GM12892 (cell line): ENCODE data around the gene TMEM120A.
A peak's percentile ranks its signal among the peaks of the same experiment; 100 is the strongest.

Experiments
- DNase-seq: peaks from one replicate; pipeline ENCODE4 v3.0.0; 2011; ENCODE audit not compliant: insufficient read length
- FAIRE-seq: peaks from 2 replicates; lab custom pipeline; 2011; peaks lifted over from hg19 to GRCh38; lab: Jason Lieb, UNC
- POLR2A ChIP-seq: IDR thresholded peaks from 2 replicates; pipeline ENCODE4 v1.6.1; 2011; ENCODE audit warnings: low read depth, low read length, control low read depth
- POLR2AphosphoS5 ChIP-seq: IDR thresholded peaks from 2 replicates; pipeline ENCODE4 v1.6.1; 2011; ENCODE audit warnings: low read depth, low read length, control low read depth
- TAF1 ChIP-seq: IDR thresholded peaks from 2 replicates; pipeline ENCODE4 v1.6.1; 2011; ENCODE audit warnings: low read depth, mild to moderate bottlenecking, control low read depth, low read length, borderline replicate concordance

TMEM120A gene

DNA sequence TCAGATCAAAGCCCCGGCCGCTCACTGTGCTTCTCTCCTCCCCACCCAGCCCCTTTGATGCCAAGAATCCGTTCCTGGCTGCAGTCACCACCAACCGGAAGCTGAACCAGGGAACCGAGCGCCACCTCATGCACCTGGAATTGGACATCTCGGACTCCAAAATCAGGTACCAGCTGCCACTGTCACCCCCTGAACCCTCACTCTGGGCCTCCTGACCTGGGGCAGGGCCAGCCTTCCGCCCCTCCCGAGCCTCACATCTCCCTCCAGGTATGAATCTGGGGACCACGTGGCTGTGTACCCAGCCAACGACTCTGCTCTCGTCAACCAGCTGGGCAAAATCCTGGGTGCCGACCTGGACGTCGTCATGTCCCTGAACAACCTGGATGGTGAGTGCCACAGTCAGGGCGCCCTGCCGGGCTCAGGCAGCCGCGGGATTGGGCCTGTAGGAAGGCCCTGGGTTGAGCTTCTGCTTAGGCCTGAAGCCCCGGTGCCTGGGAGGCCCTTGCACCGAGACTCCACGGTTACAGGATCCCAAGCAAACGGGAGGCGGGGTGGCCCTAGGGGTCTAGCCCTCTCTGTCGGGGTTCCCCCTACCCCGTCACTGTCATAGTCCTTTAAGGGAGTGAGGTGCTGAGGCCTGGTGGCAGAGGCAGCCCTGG, 10.8 kb downstream of the TMEM120A start:
- FAIRE-seq (no peak), DNase-seq (peak; percentile 18)
- TF ChIP-seq POLR2A (no peak), POLR2AphosphoS5 (no peak), TAF1 (no peak)

GRCh38 chr7:75982306-75983064, 11.9 kb downstream of the TMEM120A start:
- no peak for FAIRE-seq
- DNase-seq: peak; percentile 19
- no peak for TF ChIP-seq POLR2AphosphoS5
- TF ChIP-seq POLR2A: no peak
- no peak for TF ChIP-seq TAF1

GRCh38 chr7:75981453-75982305, 12.7 kb downstream of the TMEM120A start:
- no peak for FAIRE-seq
- TF ChIP-seq POLR2AphosphoS5 (no peak), TAF1 (no peak), POLR2A (no peak)
- DNase-seq: no peak

DNA sequence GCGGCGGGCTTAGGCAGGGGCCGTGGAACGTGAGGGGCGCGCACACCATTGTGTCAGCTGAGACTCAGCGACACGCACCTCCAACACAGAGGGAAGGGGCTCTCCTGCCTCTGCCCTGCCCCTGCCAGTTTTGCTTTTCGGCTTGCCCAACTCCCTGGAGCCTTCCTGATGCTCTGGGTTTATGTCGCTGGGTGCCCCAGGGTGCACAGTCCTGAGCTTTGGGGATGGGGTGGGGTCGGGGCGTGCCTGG, 13.3 kb downstream of the TMEM120A start:
- DNase-seq (no peak), FAIRE-seq (no peak)
- TF ChIP-seq POLR2A (no peak), TAF1 (no peak), POLR2AphosphoS5 (no peak)

- TF ChIP-seq TAF1: no peak
- no peak for TF ChIP-seq POLR2A
- TF ChIP-seq POLR2AphosphoS5: no peak
- DNase-seq (no peak), FAIRE-seq (no peak)
These were observed 13.8 kb downstream of the TMEM120A start for GRCh38 chr7:75980430-75981202.

DNA sequence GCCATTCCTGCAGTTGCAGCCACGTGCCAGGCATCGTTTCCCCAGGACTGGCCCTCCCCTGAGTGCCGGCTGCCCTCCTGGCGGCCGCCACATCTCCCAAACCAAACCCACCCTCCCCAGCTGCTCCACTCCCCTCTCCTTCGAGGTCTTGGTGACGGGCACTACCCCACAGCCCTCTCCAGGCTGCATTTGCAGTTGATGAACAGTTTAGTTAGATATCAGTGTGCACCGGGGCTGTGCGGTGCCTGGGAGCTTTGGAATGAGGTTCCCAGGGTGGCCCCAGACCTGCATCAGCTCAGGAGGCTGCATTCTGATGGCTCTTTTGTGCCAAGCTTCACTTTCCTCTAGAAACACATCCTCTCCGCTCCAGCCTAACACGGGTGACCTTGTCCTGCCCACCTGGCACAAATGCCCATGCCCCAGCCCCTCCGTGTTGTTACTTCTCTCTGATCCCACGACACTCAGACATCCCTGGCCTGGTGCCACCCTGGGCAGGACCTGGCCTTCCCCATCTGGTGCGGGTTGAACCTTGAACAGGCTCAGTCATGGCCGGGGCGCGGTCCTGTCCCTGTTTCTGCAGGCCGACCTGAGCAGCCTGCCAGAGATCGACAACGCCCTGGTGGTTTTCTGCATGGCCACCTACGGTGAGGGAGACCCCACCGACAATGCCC, 14.5 kb downstream of the TMEM120A start:
- FAIRE-seq (no peak), DNase-seq (no peak)
- TF ChIP-seq POLR2AphosphoS5 (no peak), POLR2A (no peak), TAF1 (no peak)

- no peak for TF ChIP-seq TAF1
- no peak for TF ChIP-seq POLR2A
- TF ChIP-seq POLR2AphosphoS5: no peak
- DNase-seq: no peak
- FAIRE-seq: no peak
These were observed 16.7 kb downstream of the TMEM120A start for GRCh38 chr7:75977743-75978142.

DNA sequence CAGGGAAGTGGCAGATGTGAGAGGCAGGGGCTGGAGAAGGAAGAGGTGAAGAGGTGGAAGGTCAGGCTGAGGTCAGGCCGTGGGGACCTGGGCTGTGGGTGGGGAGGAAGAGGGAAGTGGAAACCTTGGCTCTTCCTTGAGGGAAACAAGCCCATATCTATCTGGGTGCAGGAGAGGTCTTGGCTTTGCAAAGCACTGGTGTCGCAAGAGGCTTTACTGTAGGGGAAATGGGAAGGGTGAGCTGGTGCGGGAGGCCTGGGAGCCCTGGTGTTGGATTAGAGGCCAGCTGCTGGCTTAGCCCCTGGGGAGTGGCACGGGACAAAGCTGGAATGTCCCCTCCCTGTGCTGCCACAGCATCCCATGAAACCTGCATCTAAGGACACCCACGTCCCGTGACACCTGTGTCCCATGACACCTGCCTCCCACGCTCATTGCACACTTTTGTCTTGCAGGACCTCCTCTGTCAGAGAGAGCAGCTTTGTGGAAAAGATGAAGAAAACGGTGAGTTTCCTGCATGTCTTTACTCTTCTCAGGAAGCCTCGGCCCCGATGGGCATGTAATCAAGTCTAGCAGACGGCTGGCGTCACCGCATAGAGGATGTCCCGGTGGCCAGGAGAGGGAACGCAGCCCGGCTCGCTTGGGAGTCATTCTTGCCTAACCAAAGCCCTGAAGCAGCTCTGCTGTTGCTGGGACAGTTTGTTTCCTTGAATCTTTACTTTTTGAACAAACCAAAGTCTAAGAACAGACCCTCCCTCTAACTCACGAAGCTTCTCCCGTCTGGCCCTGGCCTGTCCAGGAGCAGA, 22.2 kb downstream of the TMEM120A start:
- FAIRE-seq (no peak), DNase-seq (no peak)
- TF ChIP-seq TAF1 (no peak), POLR2A (no peak), POLR2AphosphoS5 (no peak)

DNA sequence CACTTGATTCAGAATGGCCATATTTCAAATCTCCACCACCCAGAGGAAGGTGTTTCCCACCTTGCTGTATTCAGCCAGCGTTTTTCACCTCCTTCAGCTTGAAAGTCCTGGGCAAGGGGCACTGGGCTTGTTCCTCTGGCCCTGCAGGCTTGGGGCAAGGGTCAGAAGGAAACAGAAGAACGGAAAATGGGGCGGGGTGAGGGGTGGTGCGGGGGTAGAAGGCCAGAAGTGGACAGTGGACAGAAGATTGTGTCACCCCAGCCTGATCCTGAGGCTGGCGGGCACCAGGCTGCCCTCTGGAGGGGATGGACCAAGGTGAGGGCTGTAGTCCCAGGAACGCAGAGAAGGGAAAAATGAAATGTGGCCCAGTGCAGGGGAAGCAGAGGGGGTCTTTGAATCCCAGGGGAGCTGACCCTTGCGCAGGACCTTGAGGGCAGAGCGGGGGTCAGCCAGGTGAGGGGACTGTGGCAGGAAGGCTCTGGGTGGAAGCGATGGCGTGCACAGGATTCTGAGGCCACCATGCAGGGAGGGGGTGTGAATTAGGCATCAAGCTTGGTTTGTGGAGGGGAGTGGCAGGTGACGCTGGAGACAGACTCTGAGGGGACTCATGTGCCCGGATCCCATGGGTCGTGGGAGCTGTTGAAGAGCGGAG, 23.0 kb downstream of the TMEM120A start:
- DNase-seq: peak; percentile 23
- TF ChIP-seq TAF1 (no peak), POLR2AphosphoS5 (no peak), POLR2A (no peak)
- no peak for FAIRE-seq

- no peak for DNase-seq
- FAIRE-seq: no peak
- no peak for TF ChIP-seq POLR2A
- TF ChIP-seq TAF1: no peak
- no peak for TF ChIP-seq POLR2AphosphoS5
These were observed 24.5 kb downstream of the TMEM120A start for GRCh38 chr7:75969704-75970498.

DNA sequence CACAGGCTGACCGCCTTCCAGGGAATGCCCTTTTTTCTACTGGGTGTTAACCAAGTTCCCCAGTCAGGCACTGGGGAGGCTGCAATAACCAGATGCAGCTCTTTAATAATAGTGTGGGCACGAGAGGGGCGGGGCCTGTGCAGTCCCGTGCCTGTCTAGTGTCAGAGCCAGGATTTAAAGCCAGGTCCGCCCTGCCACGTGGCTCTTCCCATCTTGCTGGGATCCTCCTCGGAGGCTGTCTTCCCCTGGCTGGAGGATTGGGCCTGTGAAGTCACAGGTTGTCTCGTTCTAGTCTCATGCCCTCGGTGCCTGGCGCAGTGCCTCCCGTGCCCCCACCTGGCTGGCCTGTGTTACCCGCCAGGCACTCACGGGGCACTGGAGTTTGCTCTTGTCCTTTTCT, 25.2 kb downstream of the TMEM120A start:
- FAIRE-seq: no peak
- no peak for DNase-seq
- TF ChIP-seq POLR2AphosphoS5: no peak
- no peak for TF ChIP-seq POLR2A
- no peak for TF ChIP-seq TAF1
